HG03558 (cell line): ENCODE measurements around the gene PTPRN2.

Source experiments
- ATAC-seq: cut with Tn5 transposase; IDR thresholded peaks from one replicate; pipeline ENCODE4 v1.9.1; 2021; ENCODE audit warnings: moderate number of reproducible peaks; ENCODE audit not compliant: unreplicated experiment; ENCODE audit errors: extremely low read depth

Gene PTPRN2

DNA sequence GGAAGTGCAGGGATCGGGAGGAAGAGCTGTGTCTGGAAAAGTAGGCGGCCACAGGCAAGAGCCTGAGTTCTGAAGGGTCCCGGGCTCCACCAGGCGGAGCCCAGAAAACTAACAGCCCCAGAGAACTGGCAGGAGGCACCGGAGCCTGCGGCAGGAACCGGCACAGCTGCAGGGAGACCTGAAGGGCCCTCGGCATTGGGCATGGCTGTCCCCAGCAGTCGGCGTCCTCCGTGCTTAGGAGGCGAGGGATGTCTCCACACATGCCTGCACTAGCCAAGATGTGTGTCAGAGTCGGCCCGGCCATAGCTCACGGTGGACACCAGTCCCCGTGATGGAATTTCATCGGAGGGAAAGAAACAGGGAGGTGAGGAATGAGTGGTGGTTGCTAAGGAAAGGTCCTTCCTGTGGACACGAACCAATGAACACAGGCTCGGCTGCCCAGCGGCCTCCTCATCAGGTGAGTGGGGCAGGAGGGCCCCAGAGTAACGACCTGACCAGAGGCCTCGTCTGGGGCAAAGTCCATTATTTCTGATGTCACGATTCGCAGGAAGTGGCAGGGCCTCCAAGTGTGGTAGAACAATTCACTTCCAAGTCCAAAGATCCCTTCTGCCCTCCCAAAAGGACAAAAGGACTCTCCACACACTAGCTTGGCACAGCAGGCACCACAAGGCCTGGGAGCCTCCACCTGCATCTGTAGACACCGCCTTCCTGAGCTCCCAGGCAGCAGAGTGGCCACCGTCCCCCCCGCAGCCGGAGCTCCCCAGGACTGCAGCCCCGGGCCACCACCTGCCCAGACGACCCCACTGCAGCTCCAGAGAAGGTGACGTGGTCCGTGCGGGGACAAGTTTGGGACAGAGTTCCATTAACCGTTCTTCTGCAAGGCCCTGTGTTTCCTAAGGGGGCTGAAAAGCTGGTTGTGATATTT is 444.2 kb downstream of the PTPRN2 start:
- ATAC-seq: no peak

- ATAC-seq: no peak
Observed at GRCh38 chr7:158142657-158143056, 445.0 kb downstream of the PTPRN2 start.

DNA sequence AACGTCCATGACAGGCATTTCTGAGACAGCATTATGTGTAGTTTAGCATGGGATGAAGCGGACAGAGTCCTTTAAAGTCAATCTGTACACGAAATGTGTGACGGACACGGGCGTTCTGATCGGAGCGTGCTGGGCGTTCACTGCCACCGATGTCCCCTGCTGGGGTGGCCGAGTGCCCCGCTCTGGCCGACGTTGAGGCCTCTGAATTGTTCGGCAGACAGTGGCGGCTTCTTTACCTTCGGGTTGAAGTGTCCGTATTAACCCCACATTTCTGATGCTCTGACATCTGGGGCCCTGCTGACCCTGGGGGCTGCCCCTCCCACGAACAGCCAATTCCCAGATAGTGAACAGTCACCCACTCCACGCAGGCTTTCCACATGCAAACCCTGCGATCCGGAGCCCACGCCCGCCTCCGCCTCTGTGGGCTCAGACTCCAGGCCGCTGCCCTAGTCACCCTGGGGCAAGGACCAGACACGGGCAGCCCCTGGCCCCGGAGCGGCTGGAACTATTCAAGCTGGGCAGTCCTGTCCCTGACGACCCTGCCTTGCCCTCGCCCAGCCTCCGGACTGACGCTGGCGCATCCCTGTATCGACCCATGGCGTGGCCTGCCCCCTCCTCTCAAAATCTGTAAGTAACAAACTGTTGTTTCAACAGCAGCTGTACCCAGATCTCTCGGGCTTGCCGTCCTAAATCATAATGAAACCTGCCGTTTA is 445.7 kb downstream of the PTPRN2 start:
- ATAC-seq: no peak

DNA sequence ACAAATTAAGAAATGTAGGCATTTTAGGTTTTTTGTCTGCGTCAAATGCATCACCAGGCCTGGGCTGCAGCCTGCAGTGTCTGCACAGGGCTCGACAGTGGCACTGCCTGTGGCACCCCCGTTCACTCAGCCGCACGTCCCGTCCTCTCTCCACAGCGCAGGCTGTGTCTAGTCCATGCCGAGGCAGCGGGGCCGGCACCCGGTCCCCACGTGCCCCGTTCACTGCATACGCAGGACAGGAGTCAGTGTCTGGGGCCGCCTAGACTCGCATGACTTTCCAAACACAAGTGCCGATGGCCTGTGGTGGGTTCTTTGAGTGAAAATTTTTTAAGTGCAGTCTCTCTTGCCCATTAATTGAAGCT is 446.4 kb downstream of the PTPRN2 start:
- ATAC-seq: no peak

DNA sequence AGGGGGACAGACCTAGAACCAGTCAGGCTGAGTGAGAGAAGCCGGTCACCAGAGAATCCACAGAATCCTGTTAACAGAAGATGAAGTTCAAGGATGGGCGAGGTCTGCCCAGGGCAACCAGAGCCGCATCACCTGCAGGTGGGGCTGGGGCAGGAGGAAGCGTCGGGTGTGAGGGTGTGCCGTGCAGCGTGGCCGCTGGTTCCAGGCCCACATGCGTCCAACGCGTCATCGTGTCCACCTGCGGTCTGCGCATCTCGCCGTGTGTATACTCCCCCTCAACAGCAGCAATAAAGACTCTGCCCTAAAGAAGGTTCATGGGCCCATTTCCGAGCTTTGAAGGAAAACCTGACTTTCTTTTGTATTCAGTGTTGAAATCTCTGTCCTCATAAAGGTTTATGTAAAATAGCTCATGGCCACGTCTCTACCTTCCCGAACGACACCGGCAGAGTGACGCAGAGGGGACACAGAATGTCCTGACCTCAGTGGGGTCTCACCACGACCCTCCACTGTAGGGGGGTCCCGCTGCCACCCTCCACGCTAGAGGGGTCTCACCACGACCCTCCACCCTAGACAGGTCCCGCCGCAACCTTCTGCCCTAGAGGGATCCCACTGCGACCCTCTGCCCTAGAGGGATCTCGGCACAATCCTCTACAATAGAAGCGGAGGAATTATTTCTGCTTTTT is 446.9 kb downstream of the PTPRN2 start:
- no peak for ATAC-seq

DNA sequence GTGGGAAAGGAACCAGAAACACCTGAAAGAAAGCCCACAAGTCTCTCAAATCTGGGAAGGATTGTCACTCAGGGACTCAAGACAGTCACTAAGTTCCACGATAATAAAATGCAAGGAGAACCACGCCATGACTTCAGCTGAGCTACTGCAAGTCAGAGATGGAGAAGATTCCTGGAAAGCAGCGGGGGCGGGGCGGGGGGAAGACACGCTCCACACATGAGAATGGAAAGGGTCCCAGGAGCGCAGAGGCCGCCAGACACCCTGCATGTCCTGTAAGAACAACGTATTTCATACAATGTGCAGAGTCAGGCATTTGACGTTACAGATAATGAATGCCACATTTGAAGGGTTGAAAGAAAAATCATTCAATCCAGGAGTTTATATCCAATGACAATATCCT is 448.1 kb downstream of the PTPRN2 start:
- no peak for ATAC-seq

- no peak for ATAC-seq
Observed at GRCh38 chr7:158138329-158138597, 449.4 kb downstream of the PTPRN2 start.

- no peak for ATAC-seq
Observed at GRCh38 chr7:158137516-158138328, 449.9 kb downstream of the PTPRN2 start.

DNA sequence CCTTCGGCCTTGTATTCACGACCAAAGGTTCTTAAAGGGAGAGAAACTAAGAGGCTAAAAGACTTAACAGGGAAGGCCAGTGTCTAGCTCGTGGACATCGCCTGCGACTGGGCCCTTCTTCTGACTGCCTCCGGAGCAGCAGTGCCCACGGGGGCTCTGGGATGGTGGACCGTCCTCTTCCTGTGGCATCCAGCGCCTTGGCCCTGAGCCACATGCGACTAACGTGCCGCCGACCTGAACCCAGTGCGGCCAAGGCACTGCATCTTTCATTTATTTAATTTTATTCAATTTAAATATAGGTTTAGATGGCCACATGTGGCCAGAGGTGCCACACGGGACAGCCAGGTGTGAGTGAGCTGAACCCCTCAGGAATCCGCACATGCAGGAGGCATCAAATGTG is 451.7 kb downstream of the PTPRN2 start:
- ATAC-seq: no peak

GRCh38 chr7:158134824-158135223 is 452.8 kb downstream of the PTPRN2 start:
- ATAC-seq: no peak

- no peak for ATAC-seq
Observed at GRCh38 chr7:158133515-158134271, 453.9 kb downstream of the PTPRN2 start.

- ATAC-seq: no peak
Observed at GRCh38 chr7:158133057-158133456, 454.6 kb downstream of the PTPRN2 start.

DNA sequence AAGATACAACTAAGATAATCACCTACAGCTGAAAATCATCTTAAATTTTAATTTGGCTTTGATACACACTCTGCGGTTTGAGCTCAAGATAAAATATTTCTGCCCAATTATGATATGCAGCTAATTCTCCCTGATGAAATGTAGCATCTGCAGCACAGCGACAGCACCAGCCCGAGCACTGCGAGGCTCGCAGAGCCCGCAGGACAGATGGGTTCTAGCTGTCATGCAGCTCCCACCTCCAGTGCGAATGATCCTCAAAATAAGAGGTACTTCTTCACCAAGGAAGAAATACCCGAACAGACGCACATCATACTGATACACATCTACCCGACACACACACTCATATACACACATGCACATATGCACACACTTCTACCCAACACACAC is 457.6 kb downstream of the PTPRN2 start:
- no peak for ATAC-seq

- ATAC-seq: no peak
Observed at GRCh38 chr7:158129037-158130022, 458.3 kb downstream of the PTPRN2 start.

GRCh38 chr7:158128572-158128971 is 459.1 kb downstream of the PTPRN2 start:
- ATAC-seq: no peak

DNA sequence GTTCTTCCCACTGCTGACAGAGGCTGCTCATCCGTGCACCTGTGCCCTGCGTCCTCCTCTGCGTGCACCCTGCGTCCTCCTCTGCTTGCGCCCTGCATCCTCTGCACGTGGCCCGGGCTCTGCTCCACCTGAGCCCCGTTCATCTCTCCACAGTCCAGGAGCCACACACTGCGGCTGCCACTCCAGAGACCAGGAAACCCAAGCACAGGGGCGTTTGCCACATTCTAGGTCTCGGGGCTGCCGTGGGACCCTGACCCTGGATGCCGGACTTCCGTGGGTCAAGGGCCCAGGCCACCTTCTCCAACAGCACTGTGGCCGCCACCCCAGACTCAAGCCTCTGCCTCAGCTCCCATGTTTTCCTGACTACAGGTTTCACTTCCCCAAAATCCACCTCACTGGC is 460.4 kb downstream of the PTPRN2 start:
- ATAC-seq: no peak

DNA sequence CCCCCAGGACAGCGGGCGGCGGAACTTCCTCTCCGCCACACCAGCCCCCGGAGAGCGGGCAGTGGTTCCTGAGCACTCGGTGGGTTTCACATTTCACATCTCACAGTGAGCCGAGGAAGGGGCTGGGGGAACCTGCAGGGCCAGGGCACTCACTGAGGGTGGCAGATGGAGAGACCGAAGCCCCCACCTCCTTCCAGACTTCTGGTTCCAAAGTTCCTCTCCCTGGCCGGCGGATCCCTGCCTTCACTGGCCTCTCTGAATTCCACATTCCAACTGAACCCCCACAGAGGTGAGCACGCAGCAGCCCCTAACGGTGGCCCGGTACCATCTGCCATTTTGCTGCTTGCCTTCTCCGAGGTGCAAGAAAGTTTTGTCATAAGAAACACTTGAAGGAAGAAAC is 461.0 kb downstream of the PTPRN2 start:
- ATAC-seq: no peak

- ATAC-seq: no peak
Observed at GRCh38 chr7:158125721-158126120, 461.9 kb downstream of the PTPRN2 start.

DNA sequence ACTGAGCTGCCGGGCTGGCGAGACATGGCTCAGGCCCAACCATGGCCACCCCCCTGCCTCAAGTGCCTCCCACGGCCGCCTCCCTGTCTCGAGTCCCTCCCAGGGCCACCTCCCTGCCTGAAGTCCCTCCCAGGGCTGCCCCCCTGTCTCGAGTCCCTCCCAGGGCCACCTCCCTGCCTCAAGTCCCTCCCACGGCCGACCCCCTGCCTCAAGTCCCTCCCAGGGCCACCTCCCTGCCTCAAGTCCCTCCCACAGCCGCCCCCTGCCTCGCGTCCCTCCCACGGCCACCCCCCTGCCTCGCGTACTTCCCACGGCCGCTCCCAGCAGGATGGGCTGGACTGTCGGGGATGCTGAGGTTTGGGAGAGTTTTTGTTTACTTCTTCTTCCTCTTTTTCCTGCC is 462.5 kb downstream of the PTPRN2 start:
- no peak for ATAC-seq
